ENCODE data around the gene PPP1R12C.

DNA sequence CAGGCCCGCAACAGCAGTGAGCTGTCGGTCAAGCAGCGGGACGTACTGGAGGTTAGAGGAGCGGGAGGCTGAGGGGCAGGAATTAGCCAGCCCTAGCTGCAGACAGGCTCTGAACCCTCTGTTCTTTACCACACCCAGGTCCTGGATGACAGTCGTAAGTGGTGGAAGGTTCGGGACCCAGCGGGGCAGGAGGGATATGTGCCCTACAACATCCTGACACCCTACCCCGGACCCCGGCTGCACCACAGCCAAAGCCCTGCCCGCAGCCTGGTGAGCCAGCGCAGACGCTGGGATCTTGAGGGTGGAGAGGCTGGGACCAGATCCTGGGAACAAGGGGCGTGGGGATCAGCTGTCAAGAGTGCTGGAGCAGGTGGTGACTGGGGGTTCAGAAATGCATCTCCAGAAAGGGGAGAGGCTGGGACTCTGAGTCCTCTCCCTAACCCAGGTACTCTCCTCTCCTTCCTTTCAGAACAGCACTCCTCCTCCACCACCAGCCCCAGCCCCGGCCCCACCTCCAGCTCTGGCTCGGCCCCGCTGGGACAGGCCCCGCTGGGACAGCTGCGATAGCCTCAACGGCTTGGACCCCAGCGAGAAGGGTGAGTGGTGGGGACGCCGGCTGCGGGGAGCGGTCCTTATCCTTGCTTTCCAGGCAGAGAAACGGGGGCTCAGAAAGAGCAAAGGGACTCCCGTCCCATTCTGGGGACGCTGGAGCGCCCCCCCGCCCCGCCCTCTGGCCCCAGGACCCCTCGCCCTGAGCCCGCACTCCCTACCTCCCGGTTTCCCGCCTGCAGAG, 31.3 kb downstream of the PPP1R12C start:
- TF ChIP-seq, protein P1, sequence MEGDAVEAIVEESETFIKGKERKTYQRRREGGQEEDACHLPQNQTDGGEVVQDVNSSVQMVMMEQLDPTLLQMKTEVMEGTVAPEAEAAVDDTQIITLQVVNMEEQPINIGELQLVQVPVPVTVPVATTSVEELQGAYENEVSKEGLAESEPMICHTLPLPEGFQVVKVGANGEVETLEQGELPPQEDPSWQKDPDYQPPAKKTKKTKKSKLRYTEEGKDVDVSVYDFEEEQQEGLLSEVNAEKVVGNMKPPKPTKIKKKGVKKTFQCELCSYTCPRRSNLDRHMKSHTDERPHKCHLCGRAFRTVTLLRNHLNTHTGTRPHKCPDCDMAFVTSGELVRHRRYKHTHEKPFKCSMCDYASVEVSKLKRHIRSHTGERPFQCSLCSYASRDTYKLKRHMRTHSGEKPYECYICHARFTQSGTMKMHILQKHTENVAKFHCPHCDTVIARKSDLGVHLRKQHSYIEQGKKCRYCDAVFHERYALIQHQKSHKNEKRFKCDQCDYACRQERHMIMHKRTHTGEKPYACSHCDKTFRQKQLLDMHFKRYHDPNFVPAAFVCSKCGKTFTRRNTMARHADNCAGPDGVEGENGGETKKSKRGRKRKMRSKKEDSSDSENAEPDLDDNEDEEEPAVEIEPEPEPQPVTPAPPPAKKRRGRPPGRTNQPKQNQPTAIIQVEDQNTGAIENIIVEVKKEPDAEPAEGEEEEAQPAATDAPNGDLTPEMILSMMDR (conservative IDR thresholded peaks at IDR 0.05; ENCODE audit: low read length): no peak
- TF ChIP-seq EZH2phosphoT487 (IDR thresholded peaks at IDR 0.05; ENCODE audit: borderline replicate concordance): no peak

All from Loucy (cell line).